ENCODE data around the gene SPTB.

The SPTB gene

GRCh38 chr14:64849940-64850339 is 29.8 kb downstream of the SPTB start (continued):
- no peak for TF ChIP-seq ZNF426 (tag by site-specific recombination; IDR thresholded peaks at IDR 0.05)
- TF ChIP-seq INSM2 (tag by site-specific recombination; IDR thresholded peaks at IDR 0.05) = no peak
- no peak for TF ChIP-seq YY2 (tag by site-specific recombination; IDR thresholded peaks at IDR 0.05)

GRCh38 chr14:64848239-64848638 is 31.5 kb downstream of the SPTB start:
- CTCF ChIA-PET = interaction anchor here (0.6 to 1.5 kb wide), 4 partner anchors 13 to 53 kb away, joined by 3 to 8 read pairs (median 4); no protein-coding TSS in a partner anchor
- POLR2A ChIA-PET = interaction anchor here (2.5 kb wide), 1 partner anchor 32 kb away, joined by 7 read pairs; the partner anchor contains the start of gene SPTB
- Histone ChIP-seq H3K9me3 (ENCODE audit: control insufficient read depth, insufficient read depth, low read depth, low read length) (no peaks in the 10 kb centered on the region), H3K4me1 (ENCODE audit: control insufficient read depth, insufficient read depth, low read length) (no peaks in the 10 kb centered on the region), H3K27ac (ENCODE audit: extremely low read depth, low read depth, low read length) (no peak overlapping the region), H3K4me3 (ENCODE audit: low read depth, low read length) (no peak overlapping the region), H3K36me3 (ENCODE audit: control insufficient read depth in 2 of 2, insufficient read depth in 1 of 2, low read length in 2 of 2) (no peaks in the 10 kb centered on the region)
- TF ChIP-seq ZNF629 (tag by site-specific recombination; IDR thresholded peaks at IDR 0.05) = peak; percentile 58
- TF ChIP-seq ATF2 (tag by site-specific recombination; IDR thresholded peaks at IDR 0.05; ENCODE audit: low read depth) = peak; percentile 77
- 0 out of 2 replicates have a peak, but pooled peaks have one; percentile 38 for TF ChIP-seq ZBTB21 (tag by site-specific recombination; IDR thresholded peaks at IDR 0.05)
- no peak for TF ChIP-seq ZNF354C (tag by site-specific recombination; IDR thresholded peaks at IDR 0.05; ENCODE audit: borderline replicate concordance, low read depth)

GRCh38 chr14:64846319-64846718 is 33.4 kb downstream of the SPTB start:
- Histone ChIP-seq H3K9me3 (ENCODE audit: control insufficient read depth, insufficient read depth, low read depth, low read length) (no peaks in the 10 kb centered on the region), H3K36me3 (ENCODE audit: control insufficient read depth in 2 of 2, insufficient read depth in 1 of 2, low read length in 2 of 2) (no peaks in the 10 kb centered on the region), H3K4me1 (ENCODE audit: control insufficient read depth, insufficient read depth, low read length) (no peaks in the 10 kb centered on the region), H3K4me3 (ENCODE audit: low read depth, low read length) (no peak overlapping the region), H3K27ac (ENCODE audit: extremely low read depth, low read depth, low read length) (no peak overlapping the region)
- ChIA-PET POLR2A (no interaction called here), CTCF (interaction anchor here (1.1 kb wide), 1 partner anchor 74 kb away, joined by 4 read pairs; no protein-coding TSS in a partner anchor)
- TF ChIP-seq ZNF692 (tag by site-specific recombination; IDR thresholded peaks at IDR 0.05) (no peak), ZNF423 (tag by site-specific recombination; IDR thresholded peaks at IDR 0.05) (no peak), PRDM10 (tag by site-specific recombination; IDR thresholded peaks at IDR 0.05) (no peak), TCF7L2 (IDR thresholded peaks at IDR 0.05; ENCODE audit: borderline replicate concordance, low read depth, low read length) (no peak), ZNF311 (tag by site-specific recombination; IDR thresholded peaks at IDR 0.05; ENCODE audit: borderline replicate concordance) (no peak), ZNF394 (tag by site-specific recombination; IDR thresholded peaks at IDR 0.05; ENCODE audit: borderline replicate concordance) (no peak), ZNF239 (tag by site-specific recombination; IDR thresholded peaks at IDR 0.05) (no peak), ZNF280D (tag by site-specific recombination; IDR thresholded peaks at IDR 0.05) (no peak), ZNF629 (tag by site-specific recombination; IDR thresholded peaks at IDR 0.05) (no peak), ZNF704 (tag by site-specific recombination; IDR thresholded peaks at IDR 0.05) (no peak), ZBTB17 (tag by site-specific recombination; IDR thresholded peaks at IDR 0.05) (no peak), OSR2 (tag by site-specific recombination; IDR thresholded peaks at IDR 0.05) (no peak), ZNF777 (tag by site-specific recombination; IDR thresholded peaks at IDR 0.05; ENCODE audit: borderline replicate concordance) (no peak), ZNF146 (tag by site-specific recombination; IDR thresholded peaks at IDR 0.05) (no peak)

All from HEK293 (cell line).